NOMO-1 treated with dmso at 0.1 percent for 144 hours (cell line): ENCODE data around the gene PCDHB8.
"Not testable (repeated sequence)": the region's sequence is repeated elsewhere in the genome, so short reads cannot be mapped to it uniquely, and the experiment has no call there.

Source experiments
- DNase-seq: peaks from one replicate; lab custom pipeline; 2025; ENCODE audit not compliant: unreplicated experiment; lab: John Stamatoyannopoulos, UW

Gene PCDHB8

DNA sequence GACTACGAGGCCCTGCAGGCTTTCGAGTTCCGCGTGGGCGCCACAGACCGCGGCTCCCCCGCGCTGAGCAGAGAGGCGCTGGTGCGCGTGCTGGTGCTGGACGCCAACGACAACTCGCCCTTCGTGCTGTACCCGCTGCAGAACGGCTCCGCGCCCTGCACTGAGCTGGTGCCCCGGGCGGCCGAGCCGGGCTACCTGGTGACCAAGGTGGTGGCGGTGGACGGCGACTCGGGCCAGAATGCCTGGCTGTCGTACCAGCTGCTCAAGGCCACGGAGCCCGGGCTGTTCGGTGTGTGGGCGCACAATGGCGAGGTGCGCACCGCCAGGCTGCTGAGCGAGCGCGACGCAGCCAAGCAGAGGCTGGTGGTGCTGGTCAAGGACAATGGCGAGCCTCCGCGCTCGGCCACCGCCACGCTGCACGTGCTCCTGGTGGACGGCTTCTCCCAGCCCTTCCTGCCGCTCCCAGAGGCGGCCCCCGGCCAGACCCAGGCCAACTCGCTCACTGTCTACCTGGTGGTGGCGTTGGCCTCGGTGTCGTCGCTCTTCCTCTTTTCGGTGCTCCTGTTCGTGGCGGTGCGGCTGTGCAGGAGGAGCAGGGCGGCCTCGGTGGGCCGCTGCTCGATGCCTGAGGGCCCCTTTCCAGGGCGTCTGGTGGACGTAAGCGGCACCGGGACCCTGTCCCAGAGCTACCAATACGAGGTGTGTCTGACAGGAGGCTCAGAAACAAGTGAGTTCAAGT, 6.7 kb downstream of the PCDHB8 start:
- DNase-seq = not testable (repeated sequence)

DNA sequence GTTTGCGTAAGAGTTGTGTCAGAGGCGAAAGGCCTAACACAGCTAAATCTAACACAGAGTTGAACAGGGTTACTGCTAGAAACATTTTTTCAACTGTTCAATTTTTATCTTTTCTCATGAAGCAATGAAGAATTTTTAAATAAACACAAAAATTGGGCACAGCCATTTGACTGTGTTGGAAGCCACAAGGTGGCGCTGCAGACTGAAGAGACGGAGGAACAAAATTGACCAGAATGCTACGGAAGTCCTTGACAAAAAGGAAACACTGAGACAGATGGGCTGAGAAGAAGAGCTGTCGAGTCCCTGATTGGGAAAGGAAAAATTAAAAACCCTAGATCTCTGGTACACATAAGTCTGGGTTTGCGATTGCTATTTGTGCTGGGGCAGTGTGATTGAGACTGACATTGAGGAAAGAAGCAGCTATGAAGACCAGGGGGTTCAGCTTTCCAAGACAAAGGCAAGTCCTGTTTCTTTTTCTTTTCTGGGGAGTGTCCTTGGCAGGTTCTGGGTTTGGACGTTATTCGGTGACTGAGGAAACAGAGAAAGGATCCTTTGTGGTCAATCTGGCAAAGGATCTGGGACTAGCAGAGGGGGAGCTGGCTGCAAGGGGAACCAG, 9.4 kb downstream of the PCDHB8 start, which contains the start of gene PCDHB9:
Gene PCDHB9 (plus strand): TSS at position 265 of the 616 bp plus-strand sequence. CDS start 158 bp downstream, at position 423.
- DNase-seq = no peak

DNA sequence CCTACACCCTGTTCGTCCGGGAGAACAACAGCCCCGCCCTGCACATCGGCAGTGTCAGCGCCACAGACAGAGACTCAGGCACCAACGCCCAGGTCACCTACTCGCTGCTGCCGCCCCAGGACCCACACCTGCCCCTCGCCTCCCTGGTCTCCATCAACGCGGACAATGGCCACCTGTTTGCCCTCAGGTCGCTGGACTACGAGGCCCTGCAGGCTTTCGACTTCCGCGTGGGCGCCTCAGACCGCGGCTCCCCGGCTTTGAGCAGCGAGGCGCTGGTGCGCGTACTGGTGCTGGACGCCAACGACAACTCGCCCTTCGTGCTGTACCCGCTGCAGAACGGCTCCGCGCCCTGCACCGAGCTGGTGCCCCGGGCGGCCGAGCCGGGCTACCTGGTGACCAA, 11.1 kb downstream of the PCDHB8 start:
- not testable (repeated sequence) for DNase-seq

DNA sequence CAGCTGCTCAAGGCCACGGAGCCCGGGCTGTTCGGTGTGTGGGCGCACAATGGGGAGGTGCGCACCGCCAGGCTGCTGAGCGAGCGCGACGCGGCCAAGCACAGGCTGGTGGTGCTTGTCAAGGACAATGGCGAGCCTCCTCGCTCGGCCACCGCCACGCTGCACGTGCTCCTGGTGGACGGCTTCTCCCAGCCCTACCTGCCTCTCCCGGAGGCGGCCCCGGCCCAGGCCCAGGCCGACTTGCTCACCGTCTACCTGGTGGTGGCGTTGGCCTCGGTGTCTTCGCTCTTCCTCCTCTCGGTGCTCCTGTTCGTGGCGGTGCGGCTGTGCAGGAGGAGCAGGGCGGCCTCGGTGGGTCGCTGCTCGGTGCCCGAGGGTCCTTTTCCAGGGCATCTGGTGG, 11.5 kb downstream of the PCDHB8 start:
- DNase-seq = not testable (repeated sequence)

DNA sequence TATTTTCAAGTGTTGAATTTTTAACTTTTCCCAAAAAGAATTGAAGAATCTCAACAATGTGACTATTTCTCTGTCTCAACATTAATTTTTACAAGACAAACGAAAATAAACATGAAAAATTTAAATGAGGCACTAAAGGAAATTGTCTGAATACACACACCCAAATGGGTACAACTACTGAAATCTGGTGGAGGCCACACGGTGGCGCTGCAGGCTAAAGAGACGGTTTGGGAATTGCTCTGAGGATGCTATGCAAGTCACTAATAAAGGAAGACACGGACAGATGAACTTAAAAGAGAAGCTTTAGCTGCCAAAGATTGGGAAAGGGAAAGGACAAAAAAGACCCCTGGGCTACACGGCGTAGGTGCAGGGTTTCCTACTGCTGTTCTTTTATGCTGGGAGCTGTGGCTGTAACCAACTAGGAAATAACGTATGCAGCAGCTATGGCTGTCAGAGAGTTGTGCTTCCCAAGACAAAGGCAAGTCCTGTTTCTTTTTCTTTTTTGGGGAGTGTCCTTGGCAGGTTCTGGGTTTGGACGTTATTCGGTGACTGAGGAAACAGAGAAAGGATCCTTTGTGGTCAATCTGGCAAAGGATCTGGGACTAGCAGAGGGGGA, 14.6 kb downstream of the PCDHB8 start, which contains the start of gene PCDHB10:
Gene PCDHB10 (plus strand): TSS at position 244 of the 616 bp plus-strand sequence. CDS start 200 bp downstream, at position 444.
- no peak for DNase-seq

DNA sequence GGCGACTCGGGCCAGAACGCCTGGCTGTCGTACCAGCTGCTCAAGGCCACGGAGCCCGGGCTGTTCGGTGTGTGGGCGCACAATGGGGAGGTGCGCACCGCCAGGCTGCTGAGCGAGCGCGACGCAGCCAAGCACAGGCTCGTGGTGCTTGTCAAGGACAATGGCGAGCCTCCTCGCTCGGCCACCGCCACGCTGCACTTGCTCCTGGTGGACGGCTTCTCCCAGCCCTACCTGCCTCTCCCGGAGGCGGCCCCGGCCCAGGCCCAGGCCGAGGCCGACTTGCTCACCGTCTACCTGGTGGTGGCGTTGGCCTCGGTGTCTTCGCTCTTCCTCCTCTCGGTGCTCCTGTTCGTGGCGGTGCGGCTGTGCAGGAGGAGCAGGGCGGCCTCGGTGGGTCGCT, 16.7 kb downstream of the PCDHB8 start:
- DNase-seq = not testable (repeated sequence)

DNA sequence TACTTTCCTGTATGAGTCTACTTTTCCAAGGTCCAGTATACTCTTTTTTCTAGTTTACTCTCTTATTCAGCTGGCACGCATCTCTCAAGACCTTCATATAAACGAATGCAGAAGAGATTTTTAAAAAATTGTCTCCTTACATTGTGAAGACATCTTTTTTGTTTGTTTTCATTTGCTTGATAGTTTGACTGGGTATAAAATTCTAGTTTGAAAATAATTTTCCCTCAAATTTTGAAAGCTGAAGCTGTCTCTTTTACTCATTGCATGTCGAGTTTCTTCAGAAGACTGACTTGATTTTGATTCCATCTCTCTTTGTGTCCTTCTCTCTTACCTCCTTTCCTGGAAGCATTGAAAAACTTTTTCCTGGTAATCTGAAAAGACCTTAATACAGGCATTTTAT, 18.8 kb downstream of the PCDHB8 start:
- DNase-seq = no peak

DNA sequence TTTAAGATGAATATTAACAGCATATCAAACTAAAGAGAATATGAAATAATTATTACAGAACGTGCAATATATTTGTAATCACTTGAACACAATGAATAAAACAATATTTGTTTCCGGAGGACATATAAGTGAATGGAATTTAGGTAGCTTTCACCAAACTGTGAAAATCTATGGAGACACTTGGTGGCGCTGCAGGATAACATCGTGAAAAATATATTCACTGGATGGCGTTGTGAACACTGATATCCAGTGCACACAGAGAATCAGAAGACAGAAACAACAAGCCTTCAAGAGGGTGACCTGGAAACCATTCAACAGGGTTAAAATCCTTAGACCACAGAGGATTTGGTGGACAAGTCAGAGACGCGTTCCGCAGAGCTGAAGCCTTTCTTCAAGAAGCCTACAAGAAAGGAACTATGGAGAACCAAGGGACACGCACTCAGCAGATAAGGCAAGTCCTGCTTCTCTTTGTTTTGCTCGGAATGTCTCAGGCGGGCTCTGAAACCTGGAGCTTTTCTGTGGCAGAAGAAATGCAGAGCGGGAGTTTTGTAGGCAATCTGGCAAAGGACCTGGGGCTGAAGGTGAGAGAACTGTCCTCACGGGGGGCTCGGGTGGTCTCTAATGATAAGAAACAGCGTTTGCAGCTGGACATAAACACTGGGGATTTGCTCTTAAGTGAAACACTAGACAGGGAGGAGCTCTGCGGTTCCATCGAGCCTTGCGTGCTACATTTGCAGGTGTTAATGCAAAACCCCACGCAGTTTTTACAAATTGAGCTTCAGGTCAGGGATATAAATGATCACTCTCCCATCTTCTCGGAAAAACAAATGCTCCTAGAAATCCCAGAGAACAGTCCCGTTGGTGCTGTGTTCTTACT, 22.0 kb downstream of the PCDHB8 start, which contains the start of gene PCDHB11:
Gene PCDHB11 (plus strand): TSS at position 269 of the 877 bp plus-strand sequence. CDS start 148 bp downstream, at position 417.
- no peak for DNase-seq

DNA sequence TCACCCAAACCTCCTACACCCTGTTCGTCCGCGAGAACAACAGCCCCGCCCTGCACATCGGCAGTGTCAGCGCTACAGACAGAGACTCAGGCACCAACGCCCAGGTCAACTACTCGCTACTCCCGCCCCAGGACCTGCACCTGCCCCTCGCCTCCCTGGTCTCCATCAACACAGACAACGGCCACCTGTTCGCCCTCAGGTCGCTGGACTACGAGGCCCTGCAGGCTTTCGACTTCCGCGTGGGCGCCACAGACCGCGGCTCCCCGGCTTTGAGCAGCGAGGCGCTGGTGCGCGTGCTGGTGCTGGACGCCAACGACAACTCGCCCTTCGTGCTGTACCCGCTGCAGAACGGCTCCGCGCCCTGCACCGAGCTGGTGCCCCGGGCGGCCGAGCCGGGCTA, 23.5 kb downstream of the PCDHB8 start:
- DNase-seq = not testable (repeated sequence)

DNA sequence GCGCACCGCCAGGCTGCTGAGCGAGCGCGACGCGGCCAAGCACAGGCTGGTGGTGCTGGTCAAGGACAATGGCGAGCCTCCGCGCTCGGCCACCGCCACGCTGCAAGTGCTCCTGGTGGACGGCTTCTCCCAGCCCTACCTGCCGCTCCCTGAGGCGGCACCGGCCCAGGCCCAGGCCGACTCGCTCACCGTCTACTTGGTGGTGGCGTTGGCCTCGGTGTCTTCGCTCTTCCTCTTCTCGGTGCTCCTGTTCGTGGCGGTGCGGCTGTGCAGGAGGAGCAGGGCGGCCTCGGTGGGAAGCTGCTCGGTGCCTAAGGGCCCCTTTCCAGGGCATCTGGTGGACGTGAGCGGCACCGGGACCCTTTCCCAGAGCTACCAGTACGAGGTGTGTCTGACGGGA, 24.1 kb downstream of the PCDHB8 start:
- DNase-seq = not testable (repeated sequence)

DNA sequence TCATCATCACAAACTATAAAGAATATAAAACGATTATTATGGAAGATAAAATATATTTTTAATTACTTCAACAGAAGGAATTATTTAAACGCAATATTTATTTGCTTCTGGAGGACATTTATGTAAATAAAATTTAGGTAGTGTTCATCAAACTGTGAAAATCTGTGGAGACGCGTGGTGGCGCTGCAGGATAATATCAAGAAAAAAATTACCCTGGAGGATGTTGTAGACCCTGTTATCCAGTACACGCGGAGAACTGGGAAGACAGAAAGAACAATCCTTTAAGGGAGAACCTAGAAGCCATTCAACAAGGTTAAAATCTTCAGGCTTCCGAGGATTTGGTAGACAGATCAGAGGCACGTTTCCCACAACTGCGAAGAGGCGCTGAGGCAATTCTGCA, 30.9 kb downstream of the PCDHB8 start, which contains the start of gene PCDHB12:
Gene PCDHB12 (plus strand): TSS at position 242 of the 400 bp plus-strand sequence. CDS start 189 bp downstream, outside the sequence.
- no peak for DNase-seq

DNA sequence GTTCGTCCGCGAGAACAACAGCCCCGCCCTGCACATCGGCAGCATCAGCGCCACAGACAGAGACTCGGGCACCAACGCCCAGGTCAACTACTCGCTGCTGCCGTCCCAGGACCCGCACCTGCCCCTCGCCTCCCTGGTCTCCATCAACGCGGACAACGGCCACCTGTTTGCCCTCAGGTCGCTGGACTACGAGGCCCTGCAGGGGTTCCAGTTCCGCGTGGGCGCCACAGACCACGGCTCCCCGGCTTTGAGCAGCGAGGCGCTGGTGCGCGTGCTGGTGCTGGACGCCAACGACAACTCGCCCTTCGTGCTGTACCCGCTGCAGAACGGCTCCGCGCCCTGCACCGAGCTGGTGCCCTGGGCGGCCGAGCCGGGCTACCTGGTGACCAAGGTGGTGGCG, 32.7 kb downstream of the PCDHB8 start:
- not testable (repeated sequence) for DNase-seq

DNA sequence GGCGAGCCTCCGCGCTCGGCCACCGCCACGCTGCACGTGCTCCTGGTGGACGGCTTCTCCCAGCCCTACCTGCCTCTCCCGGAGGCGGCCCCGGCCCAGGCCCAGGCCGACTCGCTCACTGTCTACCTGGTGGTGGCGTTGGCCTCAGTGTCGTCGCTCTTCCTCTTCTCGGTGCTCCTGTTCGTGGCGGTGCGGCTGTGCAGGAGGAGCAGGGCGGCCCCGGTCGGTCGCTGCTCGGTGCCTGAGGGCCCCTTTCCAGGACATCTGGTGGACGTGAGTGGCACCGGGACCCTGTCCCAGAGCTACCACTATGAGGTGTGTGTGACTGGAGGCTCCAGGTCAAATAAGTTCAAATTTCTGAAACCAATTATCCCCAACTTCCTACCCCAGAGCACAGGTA, 33.3 kb downstream of the PCDHB8 start:
- DNase-seq = not testable (repeated sequence)

DNA sequence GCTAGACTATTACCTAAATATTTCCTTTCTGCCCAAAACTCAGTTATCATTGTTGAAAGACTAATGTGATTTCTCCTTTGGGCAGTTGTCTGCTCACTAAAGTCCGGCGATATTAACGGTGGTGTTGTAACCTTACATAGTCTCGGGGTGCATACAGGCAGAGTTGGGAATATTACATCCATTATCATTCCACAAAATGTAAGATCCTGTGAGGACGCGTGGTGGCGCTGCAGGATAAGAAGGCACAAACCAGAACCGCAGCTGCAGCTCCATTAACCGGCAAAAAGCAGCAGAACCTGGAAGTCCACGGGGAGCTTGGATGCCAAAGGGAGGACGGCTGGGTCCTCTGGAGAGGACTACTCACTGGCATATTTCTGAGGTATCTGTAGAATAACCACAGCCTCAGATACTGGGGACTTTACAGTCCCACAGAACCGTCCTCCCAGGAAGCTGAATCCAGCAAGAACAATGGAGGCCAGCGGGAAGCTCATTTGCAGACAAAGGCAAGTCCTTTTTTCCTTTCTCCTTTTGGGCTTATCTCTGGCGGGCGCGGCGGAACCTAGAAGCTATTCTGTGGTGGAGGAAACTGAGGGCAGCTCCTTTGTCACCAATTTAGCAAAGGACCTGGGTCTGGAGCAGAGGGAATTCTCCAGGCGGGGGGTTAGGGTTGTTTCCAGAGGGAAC, 36.2 kb downstream of the PCDHB8 start, which contains the start of gene PCDHB13:
Gene PCDHB13 (plus strand): TSS at position 264 of the 684 bp plus-strand sequence. CDS start 205 bp downstream, at position 469.
- not testable (repeated sequence) for DNase-seq

DNA sequence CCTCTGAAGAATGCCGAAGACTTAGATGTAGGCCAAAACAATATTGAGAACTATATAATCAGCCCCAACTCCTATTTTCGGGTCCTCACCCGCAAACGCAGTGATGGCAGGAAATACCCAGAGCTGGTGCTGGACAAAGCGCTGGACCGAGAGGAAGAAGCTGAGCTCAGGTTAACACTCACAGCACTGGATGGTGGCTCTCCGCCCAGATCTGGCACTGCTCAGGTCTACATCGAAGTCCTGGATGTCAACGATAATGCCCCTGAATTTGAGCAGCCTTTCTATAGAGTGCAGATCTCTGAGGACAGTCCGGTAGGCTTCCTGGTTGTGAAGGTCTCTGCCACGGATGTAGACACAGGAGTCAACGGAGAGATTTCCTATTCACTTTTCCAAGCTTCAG, 37.0 kb downstream of the PCDHB8 start:
- DNase-seq = not testable (repeated sequence)

DNA sequence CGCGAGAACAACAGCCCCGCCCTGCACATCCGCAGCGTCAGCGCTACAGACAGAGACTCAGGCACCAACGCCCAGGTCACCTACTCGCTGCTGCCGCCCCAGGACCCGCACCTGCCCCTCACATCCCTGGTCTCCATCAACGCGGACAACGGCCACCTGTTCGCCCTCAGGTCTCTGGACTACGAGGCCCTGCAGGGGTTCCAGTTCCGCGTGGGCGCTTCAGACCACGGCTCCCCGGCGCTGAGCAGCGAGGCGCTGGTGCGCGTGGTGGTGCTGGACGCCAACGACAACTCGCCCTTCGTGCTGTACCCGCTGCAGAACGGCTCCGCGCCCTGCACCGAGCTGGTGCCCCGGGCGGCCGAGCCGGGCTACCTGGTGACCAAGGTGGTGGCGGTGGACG, 37.9 kb downstream of the PCDHB8 start:
- not testable (repeated sequence) for DNase-seq

DNA sequence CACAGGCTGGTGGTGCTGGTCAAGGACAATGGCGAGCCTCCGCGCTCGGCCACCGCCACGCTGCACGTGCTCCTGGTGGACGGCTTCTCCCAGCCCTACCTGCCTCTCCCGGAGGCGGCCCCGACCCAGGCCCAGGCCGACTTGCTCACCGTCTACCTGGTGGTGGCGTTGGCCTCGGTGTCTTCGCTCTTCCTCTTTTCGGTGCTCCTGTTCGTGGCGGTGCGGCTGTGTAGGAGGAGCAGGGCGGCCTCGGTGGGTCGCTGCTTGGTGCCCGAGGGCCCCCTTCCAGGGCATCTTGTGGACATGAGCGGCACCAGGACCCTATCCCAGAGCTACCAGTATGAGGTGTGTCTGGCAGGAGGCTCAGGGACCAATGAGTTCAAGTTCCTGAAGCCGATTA, 38.4 kb downstream of the PCDHB8 start:
- not testable (repeated sequence) for DNase-seq

DNA sequence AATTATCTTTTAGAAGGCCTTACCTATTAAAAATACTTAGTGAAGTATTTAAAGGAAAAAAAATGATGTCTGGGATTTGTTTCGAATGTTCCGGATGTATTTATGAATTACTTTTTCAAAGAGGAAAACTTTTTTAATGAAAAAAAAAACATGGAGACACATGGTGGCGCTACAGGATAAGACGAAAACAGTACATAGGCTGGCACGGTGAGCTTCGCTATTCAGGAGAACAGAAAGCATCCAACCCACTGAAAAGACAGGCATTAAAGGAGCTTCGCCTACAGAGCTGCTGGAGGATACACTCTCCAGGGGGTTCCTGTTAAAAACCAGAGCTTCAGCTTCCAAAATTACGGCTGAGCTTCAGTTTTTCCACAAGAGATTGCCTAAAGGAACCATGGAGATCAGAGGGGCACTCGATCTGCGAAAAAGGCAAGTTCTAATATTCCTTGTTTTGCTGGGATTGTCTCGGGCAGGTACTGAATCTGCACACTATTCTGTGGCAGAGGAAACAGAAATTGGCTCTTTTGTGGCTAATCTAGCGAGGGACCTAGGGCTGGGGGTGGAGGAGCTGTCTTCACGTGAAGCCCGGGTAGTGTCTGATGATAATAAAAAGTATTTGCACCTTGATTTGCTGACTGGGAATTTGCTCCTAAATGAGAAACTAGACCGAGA, 45.7 kb downstream of the PCDHB8 start, which contains the start of gene PCDHB14:
Gene PCDHB14 (plus strand): TSS at position 232 of the 672 bp plus-strand sequence. CDS start 163 bp downstream, at position 395.
- peak; percentile 16 for DNase-seq

DNA sequence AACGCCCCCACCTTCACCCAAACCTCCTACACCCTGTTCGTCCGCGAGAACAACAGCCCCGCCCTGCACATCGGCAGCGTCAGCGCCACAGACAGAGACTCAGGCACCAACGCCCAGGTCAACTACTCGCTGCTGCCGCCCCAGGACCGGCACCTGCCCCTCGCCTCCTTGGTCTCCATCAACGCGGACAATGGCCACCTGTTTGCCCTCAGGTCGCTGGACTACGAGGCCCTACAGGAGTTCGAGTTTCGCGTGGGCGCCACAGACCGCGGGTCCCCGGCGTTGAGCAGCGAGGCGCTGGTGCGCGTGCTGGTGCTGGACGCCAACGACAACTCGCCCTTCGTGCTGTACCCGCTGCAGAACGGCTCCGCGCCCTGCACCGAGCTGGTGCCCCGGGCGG, 47.3 kb downstream of the PCDHB8 start:
- DNase-seq = not testable (repeated sequence)
